H1 (cell line): ENCODE measurements around the gene CCNA1. TPM values are rescaled to one million over a fixed set of nuclear protein-coding genes. Genes with fewer than 3 reads are reported as not detected.

Experiments
- CTCF ChIA-PET: fragments of 300-600 bp; sonication (Branson Sonifier 250); formaldehyde crosslinking; loops from one replicate; lab custom pipeline; 2021; ENCODE audit not compliant: partially characterized antibody; lab: Charles Lee
- POLR2A ChIA-PET: fragments of 300-600 bp; sonication (Branson Sonifier 250); formaldehyde crosslinking; loops from one replicate; lab custom pipeline; 2021; ENCODE audit warnings: inconsistent platforms; ENCODE audit not compliant: partially characterized antibody; lab: Charles Lee
- DNase-seq, 2 experiments: peaks; one replicate each; pipeline versions ENCODE4 v3.0.0 to v3.0.0-alpha.2; 2010 to 2022; ENCODE audit warnings: low spot score in 2 of 2, low read depth in 1 of 2, mixed read lengths in 1 of 2
- FAIRE-seq: peaks from 2 replicates; lab custom pipeline; 2011; peaks lifted over from hg19 to GRCh38; lab: Jason Lieb, UNC
- H2AFZ ChIP-seq: 2 replicates; pipeline ENCODE4 v1.8.1; 2012; ENCODE audit warnings: low read length, inconsistent platforms
- H2AK5ac ChIP-seq: 2 replicates; pipeline ENCODE4 v1.6.1; 2013; ENCODE audit warnings: low read depth, low read length
- H2BK120ac ChIP-seq: replicated peaks from 2 replicates; pipeline ENCODE3; 2013; ENCODE audit warnings: low read depth, low read length, inconsistent platforms
- H2BK12ac ChIP-seq: 2 replicates; pipeline ENCODE4 v1.6.1; 2013; ENCODE audit warnings: low read depth, low read length
- H2BK15ac ChIP-seq: 2 replicates; pipeline ENCODE4 v1.6.1; 2013; ENCODE audit warnings: low read length
- H2BK20ac ChIP-seq: 2 replicates; pipeline ENCODE4 v1.6.1; 2013; ENCODE audit warnings: low read length
- H2BK5ac ChIP-seq: 2 replicates; pipeline ENCODE4 v1.6.1; 2013; ENCODE audit warnings: low read depth, low read length
- H3K14ac ChIP-seq: 2 replicates; pipeline ENCODE4 v1.6.1; 2013; ENCODE audit warnings: inconsistent platforms; ENCODE audit not compliant: insufficient read length
- H3K18ac ChIP-seq: 2 replicates; pipeline ENCODE4 v1.6.1; 2013; ENCODE audit warnings: low read length; ENCODE audit errors: extremely low read depth
- H3K23ac ChIP-seq: 2 replicates; pipeline ENCODE4 v1.6.1; 2013; ENCODE audit warnings: inconsistent platforms; ENCODE audit not compliant: insufficient read length
- H3K23me2 ChIP-seq: 2 replicates; pipeline ENCODE4 v1.6.1; 2013; ENCODE audit warnings: low read depth, low read length
- H3K27ac ChIP-seq: 2 replicates; pipeline ENCODE4 v1.6.1; 2011; ENCODE audit warnings: low read depth, low read length, inconsistent platforms
- H3K27me3 ChIP-seq, 4 experiments: replicated peaks in 1 of 4; 1 replicate in 1 of 4; 2 replicates in 3 of 4; pipeline versions ENCODE4 v1.6.1 to v1.8.1; 2011 to 2013; ENCODE audit warnings: low read length in 3 of 4, mild to moderate bottlenecking in 3 of 4, inconsistent platforms in 2 of 4, mixed read lengths in 2 of 4, moderate library complexity in 1 of 4; ENCODE audit not compliant: control insufficient read depth in 3 of 4, insufficient read depth in 3 of 4; ENCODE audit errors: extremely low read depth in 1 of 4
- H3K36me3 ChIP-seq, 4 experiments: 2 replicates each; pipeline versions ENCODE4 v1.6.1 to v1.8.1; 2011 to 2013; ENCODE audit warnings: mild to moderate bottlenecking in 4 of 4, low read length in 3 of 4, moderate library complexity in 2 of 4, control low read depth in 1 of 4, inconsistent platforms in 1 of 4; ENCODE audit not compliant: insufficient read depth in 4 of 4, control insufficient read depth in 2 of 4
- H3K4ac ChIP-seq: replicated peaks from 2 replicates; pipeline ENCODE3; 2013; ENCODE audit warnings: low read length, low read depth, mixed read lengths, inconsistent platforms; ENCODE audit not compliant: insufficient read length
- H3K4me1 ChIP-seq, 4 experiments: replicated peaks in 1 of 4; 1 replicate in 1 of 4; 2 replicates in 3 of 4; pipeline versions ENCODE4 v1.6.1 to v1.8.1; 2011 to 2013; ENCODE audit warnings: low read length in 3 of 4, inconsistent platforms in 2 of 4, mixed read lengths in 1 of 4; ENCODE audit not compliant: insufficient read depth in 4 of 4, control insufficient read depth in 3 of 4
- H3K4me2 ChIP-seq, 2 experiments: 2 replicates each; pipeline versions ENCODE4 v1.6.1 to v1.8.1; 2011 to 2013; ENCODE audit warnings: low read depth in 2 of 2, low read length in 2 of 2, control low read depth in 1 of 2, inconsistent platforms in 1 of 2, mild to moderate bottlenecking in 1 of 2; ENCODE audit not compliant: insufficient read depth in 1 of 2
- H3K4me3 ChIP-seq, 4 experiments: fragments of 200-600, 300-600 bp in 1 of 4; sonication (generic), shearing (Covaris generic), sonication (Bioruptor Twin) in 1 of 4; 2 replicates each; pipeline versions ENCODE4 v1.5.1 to v1.8.1; 2011 to 2016; ENCODE audit warnings: low read length in 4 of 4, low read depth in 3 of 4, control low read depth in 2 of 4, inconsistent platforms in 2 of 4, mild to moderate bottlenecking in 2 of 4, mixed read lengths in 1 of 4, moderate library complexity in 1 of 4; ENCODE audit not compliant: insufficient read depth in 2 of 4; ENCODE audit errors: extremely low read depth in 1 of 4
- H3K56ac ChIP-seq: replicated peaks from 2 replicates; pipeline ENCODE3; 2013; ENCODE audit warnings: low read depth, mild to moderate bottlenecking, mixed read lengths, low read length, inconsistent platforms; ENCODE audit not compliant: insufficient read length
- H3K79me1 ChIP-seq: 2 replicates; pipeline ENCODE4 v1.6.1; 2013; ENCODE audit warnings: low read depth, low read length, control low read depth
- H3K79me2 ChIP-seq, 2 experiments: 2 replicates each; pipeline versions ENCODE4 v1.6.1 to v1.8.1; 2012 to 2013; ENCODE audit warnings: low read length in 2 of 2, mild to moderate bottlenecking in 2 of 2, inconsistent platforms in 1 of 2; ENCODE audit not compliant: insufficient read depth in 2 of 2, control insufficient read depth in 1 of 2
- H3K9ac ChIP-seq, 4 experiments: replicated peaks in 1 of 4; 1 replicate in 1 of 4; 2 replicates in 3 of 4; pipeline versions ENCODE4 v1.6.1 to v1.8.1; 2011 to 2013; ENCODE audit warnings: low read depth in 3 of 4, low read length in 3 of 4, control low read depth in 2 of 4, mild to moderate bottlenecking in 2 of 4, moderate library complexity in 2 of 4, inconsistent platforms in 1 of 4; ENCODE audit errors: extremely low read depth in 1 of 4
- H3K9me3 ChIP-seq, 2 experiments: 2 replicates each; pipeline versions ENCODE4 v1.6.1 to v1.8.1; 2012 to 2013; ENCODE audit warnings: mild to moderate bottlenecking in 2 of 2, moderate library complexity in 2 of 2, control low read depth in 1 of 2, inconsistent platforms in 1 of 2, low read depth in 1 of 2, low read length in 1 of 2, mixed read lengths in 1 of 2; ENCODE audit not compliant: insufficient read depth in 2 of 2
- H4K20me1 ChIP-seq, 2 experiments: replicated peaks in 1 of 2; 2 replicates each; pipeline versions ENCODE3 to v1.8.1; 2011 to 2013; ENCODE audit warnings: inconsistent platforms in 2 of 2, low read length in 2 of 2, mild to moderate bottlenecking in 1 of 2; ENCODE audit not compliant: insufficient read depth in 2 of 2, control insufficient read depth in 1 of 2
- H4K5ac ChIP-seq: 2 replicates; pipeline ENCODE4 v1.6.1; 2013; ENCODE audit warnings: low read length, low read depth, mixed read lengths, inconsistent platforms; ENCODE audit not compliant: insufficient read length
- H4K8ac ChIP-seq: 2 replicates; pipeline ENCODE4 v1.8.0; 2013; ENCODE audit warnings: mild to moderate bottlenecking, moderate library complexity, low read length, inconsistent platforms; ENCODE audit not compliant: insufficient read depth; ENCODE audit errors: extremely low read depth
- H4K91ac ChIP-seq: replicated peaks from 2 replicates; pipeline ENCODE3; 2013; ENCODE audit warnings: low read length, mixed read lengths, inconsistent platforms; ENCODE audit not compliant: insufficient read length
- CEBPB ChIP-seq: IDR thresholded peaks from 2 replicates; pipeline ENCODE4 v1.6.1; 2012; ENCODE audit warnings: low read depth, low read length
- CHD2 ChIP-seq: IDR thresholded peaks from 2 replicates; pipeline ENCODE4 v1.6.1; 2012; ENCODE audit warnings: low read length, improper control_type of control experiment
- CREB1 ChIP-seq: IDR thresholded peaks from 2 replicates; pipeline ENCODE4 v1.6.1; 2012; ENCODE audit warnings: inconsistent platforms
- CTBP2 ChIP-seq: IDR thresholded peaks from 2 replicates; pipeline ENCODE4 v1.7.0; 2011; ENCODE audit warnings: borderline replicate concordance, mild to moderate bottlenecking, moderate library complexity, mixed read lengths, low read length; ENCODE audit not compliant: insufficient read depth, insufficient read length
- EGR1 ChIP-seq: IDR thresholded peaks from 2 replicates; pipeline ENCODE4 v1.6.1; 2011; ENCODE audit warnings: low read depth, low read length, borderline replicate concordance
- JUN ChIP-seq: IDR thresholded peaks from 2 replicates; pipeline ENCODE4 v1.6.1; 2011; ENCODE audit warnings: low read depth, mild to moderate bottlenecking, improper control_type of control experiment, low read length
- KDM1A ChIP-seq: fragments of 200-600, 300-600 bp; sonication (generic); IDR thresholded peaks from 2 replicates; pipeline ENCODE4 v1.7.1; 2016; ENCODE audit warnings: mild to moderate bottlenecking, low read length, borderline replicate concordance
- PHF8 ChIP-seq: fragments of 200-600 bp; sonication (generic); conservative IDR thresholded peaks from 2 replicates; pipeline ENCODE4 v1.7.1; 2012; ENCODE audit warnings: low read depth, mild to moderate bottlenecking, inconsistent platforms, low read length, moderate library complexity
- RFX5 ChIP-seq: IDR thresholded peaks from 2 replicates; pipeline ENCODE4 v1.6.1; 2011; ENCODE audit warnings: low read depth, low read length, improper control_type of control experiment, borderline replicate concordance
- SIN3A ChIP-seq, 2 experiments: IDR thresholded peaks in 1 of 2; conservative IDR thresholded peaks in 1 of 2; 2 replicates each; pipeline ENCODE4 v1.6.1; 2011 to 2012; ENCODE audit warnings: low read length in 2 of 2, improper control_type of control experiment in 1 of 2, low read depth in 1 of 2, mild to moderate bottlenecking in 1 of 2
- SIX5 ChIP-seq: IDR thresholded peaks from 2 replicates; pipeline ENCODE4 v1.6.1; 2011; ENCODE audit warnings: mild to moderate bottlenecking, low read depth, low read length
- SRF ChIP-seq: IDR thresholded peaks from 2 replicates; pipeline ENCODE4 v1.6.1; 2011; ENCODE audit warnings: mild to moderate bottlenecking, low read depth, low read length, moderate library complexity
- TAF1 ChIP-seq: IDR thresholded peaks from 2 replicates; pipeline ENCODE4 v1.6.1; 2011; ENCODE audit warnings: mild to moderate bottlenecking, low read depth, low read length
- TCF12 ChIP-seq: IDR thresholded peaks from 2 replicates; pipeline ENCODE4 v1.6.1; 2011; ENCODE audit warnings: low read depth, mild to moderate bottlenecking, low read length
- WGBS, 2 experiments: shearing (Covaris generic) in 1 of 2; methylation state at CpG; one replicate each; pipeline versions ENCODE4 v1.1.6 to v1.1.7; 2013 to 2015; ENCODE audit warnings: low lambda C conversion rate in 2 of 2, mixed read lengths in 2 of 2, inconsistent platforms in 1 of 2, low coverage in 1 of 2, missing lambda C conversion rate in 1 of 2; ENCODE audit not compliant: insufficient replicate concordance in 2 of 2, insufficient coverage in 1 of 2, insufficient read length in 1 of 2; ENCODE audit errors: extremely low coverage in 1 of 2, missing lambda C conversion rate in 1 of 2; 5-methylcytosine and 5-hydroxymethylcytosine counted together
- polyA plus RNA-seq, 7 experiments: library from polyadenylated mRNA; depleted of rRNA in 3 of 7; stranded (reverse) in 5 of 7; unstranded in 2 of 7; fragments of >200 nt in 5 of 7; fragments of 200-250 nt in 2 of 7; gene quantifications; 1 replicate in 5 of 7; 2 replicates in 1 of 7; 4 replicates in 1 of 7; pipeline versions ENCODE4 v1.2.1 to v1.2.3, GENCODE V29; 2011 to 2013; ENCODE audit warnings: missing spikeins in 2 of 7, mixed read lengths in 2 of 7
- total RNA-seq: library from RNA; stranded (reverse); fragmentation: NEBNext Ultra II Directional; extraction: Animal tissue kit (Norgen Biotek cat#: 25700); gene quantifications from 2 replicates; pipeline ENCODE4 v1.2.1, GENCODE V29; 2021

Gene CCNA1
- total and polyA plus RNA-seq, 2 of the 8 experiments (the other 6 are each of a cell fraction or from before 2014, with no cell fraction given), result 2.2 to 4.1 TPM

DNA sequence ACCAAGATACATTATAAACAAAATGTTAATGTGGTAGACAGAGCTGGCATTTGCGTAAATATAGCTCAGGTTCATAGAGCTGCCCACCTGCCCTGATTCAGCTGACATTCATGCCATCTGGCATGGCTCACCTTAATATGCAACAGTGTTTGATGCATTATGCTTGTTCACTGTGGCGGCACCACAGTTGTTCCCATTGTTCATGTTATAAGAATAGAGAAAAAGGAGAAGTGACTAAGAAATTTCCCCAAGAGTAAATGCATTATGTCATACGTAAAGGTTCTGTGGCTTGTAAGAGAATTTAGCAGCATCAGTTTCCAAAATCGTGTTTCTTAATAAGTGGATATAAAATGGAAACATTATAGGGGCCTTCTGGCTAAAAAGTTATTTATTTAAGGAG lies 4.5 kb downstream of the CCNA1 start:
- no peak for FAIRE-seq
- no peaks in the 10 kb centered on the region for H3K79me1 ChIP-seq

More for the DNA sequence above, 4.5 kb downstream of the CCNA1 start:
- Histone ChIP-seq H4K5ac (no peak overlapping the region), H3K4ac (no peak overlapping the region), H3K4me2 (no peak overlapping the region), H3K4me1 (peaks cover 0 to 5% (median 2%) of the 10 kb centered on the region in 4 experiments; a peak in 3 of 7 replicates), H3K23ac (no peak overlapping the region), H3K56ac (no peak overlapping the region), H3K14ac (no peak overlapping the region), H3K27me3 (peaks cover 5 to 22% (median 18%) of the 10 kb centered on the region in 4 experiments), H2BK12ac (no peak overlapping the region), H3K9me3 (no peaks in the 10 kb centered on the region), H2BK15ac (no peak overlapping the region), H3K4me3 (no peak overlapping the region), H3K27ac (no peak overlapping the region), H3K9ac (no peak overlapping the region), H3K18ac (no peak overlapping the region), H4K8ac (no peak overlapping the region), H2AK5ac (no peak overlapping the region), H2BK120ac (no peak overlapping the region), H3K36me3 (no peaks in the 10 kb centered on the region), H2BK5ac (no peak overlapping the region), H4K91ac (no peak overlapping the region), H2AFZ (no peak overlapping the region), H4K20me1 (no peaks in the 10 kb centered on the region), H2BK20ac (no peak overlapping the region), H3K23me2 (peaks cover 7% of the 10 kb centered on the region; the same call in 1 of the 2 replicates), H3K79me2 (no peaks in the 10 kb centered on the region)
- TF ChIP-seq TAF1 (no peak), CTBP2 (no peak), SIN3A (conservative IDR thresholded peaks at IDR 0.05 in 1 of 2, IDR thresholded peaks at IDR 0.05 in 1 of 2; ENCODE audit: low read depth in 1 of 2, low read length in 2 of 2) (no peak), TCF12 (no peak), JUN (no peak), CHD2 (no peak), CREB1 (no peak), KDM1A (no peak), RFX5 (no peak), CEBPB (no peak), PHF8 (no peak), SIX5 (no peak), SRF (no peak), EGR1 (no peak)
- no peak for DNase-seq
- 81% methylated on average over 4 of the region's 4 CpGs; no CpG with 5 or more reads in 1 of the 2 experiments for WGBS, 2 experiments
- ChIA-PET CTCF (interaction anchor here (0.6 kb wide), 1 partner anchor 63 kb away, joined by 3 read pairs; no protein-coding TSS in a partner anchor), POLR2A (interaction anchor here (0.6 kb wide), 1 partner anchor 412 kb away, joined by 4 read pairs; no protein-coding TSS in a partner anchor)
